ENCODE measurements around the gene PCDHGC3.
A peak's percentile ranks its signal among the peaks of the same experiment; 100 is the strongest.

The PCDHGC3 gene

DNA sequence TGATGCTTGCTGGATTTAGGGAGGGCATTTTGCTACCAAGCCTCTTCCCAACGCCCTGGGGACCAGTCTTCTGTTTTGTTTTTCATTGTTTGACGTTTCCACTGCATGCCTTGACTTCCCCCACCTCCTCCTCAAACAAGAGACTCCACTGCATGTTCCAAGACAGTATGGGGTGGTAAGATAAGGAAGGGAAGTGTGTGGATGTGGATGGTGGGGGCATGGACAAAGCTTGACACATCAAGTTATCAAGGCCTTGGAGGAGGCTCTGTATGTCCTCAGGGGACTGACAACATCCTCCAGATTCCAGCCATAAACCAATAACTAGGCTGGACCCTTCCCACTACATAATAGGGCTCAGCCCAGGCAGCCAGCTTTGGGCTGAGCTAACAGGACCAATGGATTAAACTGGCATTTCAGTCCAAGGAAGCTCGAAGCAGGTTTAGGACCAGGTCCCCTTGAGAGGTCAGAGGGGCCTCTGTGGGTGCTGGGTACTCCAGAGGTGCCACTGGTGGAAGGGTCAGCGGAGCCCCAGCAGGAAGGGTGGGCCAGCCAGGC is 36.1 kb downstream of the PCDHGC3 start:
- no peaks in the 10 kb centered on the region for H3K27me3 ChIP-seq (ENCODE audit: control insufficient read depth in 3 of 3, insufficient read depth in 3 of 3, low read depth in 1 of 3, low read length in 3 of 3)
- H3K9ac ChIP-seq (ENCODE audit: low read depth, low read length, poor library complexity) = no peak overlapping the region
- peaks cover 48 to 51% of the 10 kb centered on the region in 2 donors for H3K4me1 ChIP-seq (ENCODE audit: control insufficient read depth in 2 of 2, insufficient read depth in 1 of 2, low read depth in 1 of 2, low read length in 2 of 2)
- H3K4me3 ChIP-seq (ENCODE audit: low read length in 2 of 2) = no peak overlapping the region
- no CpG with 5 or more reads among the region's 4 CpGs for WGBS, 2 donors (ENCODE audit: extremely low coverage in 2 of 2, insufficient read length in 2 of 2, insufficient replicate concordance in 1 of 2)
- no peak overlapping the region for H3K4me2 ChIP-seq (ENCODE audit: insufficient read depth, low read length, poor library complexity, severe bottlenecking)
- H3K18ac ChIP-seq (ENCODE audit: low read length) = peak overlapping the region; percentile 55
- H2BK15ac ChIP-seq (ENCODE audit: low read length) = no peak overlapping the region
- no peak overlapping the region for H3K14ac ChIP-seq (ENCODE audit: low read length)
- DNase-seq (ENCODE audit: low spot score) = no peak
- H3K9me3 ChIP-seq (replicated peaks in 1 of 2; ENCODE audit: control insufficient read depth in 2 of 2, insufficient read depth in 1 of 2, low read depth in 1 of 2, low read length in 2 of 2) = peaks cover 0 to 2% of the 10 kb centered on the region in 2 donors
- no peak overlapping the region for H3K23ac ChIP-seq (ENCODE audit: low read depth, low read length, poor library complexity)
- H2BK5ac ChIP-seq (ENCODE audit: low read length) = no peak overlapping the region
- H3K4ac ChIP-seq (ENCODE audit: low read length) = no peak overlapping the region
- H3K27ac ChIP-seq (replicated peaks; ENCODE audit: low read length) = peak overlapping the region; percentile 19
- no peak overlapping the region for H2AFZ ChIP-seq (ENCODE audit: low read length)
- H2AK5ac ChIP-seq (ENCODE audit: low read depth, low read length) = peak overlapping the region; percentile 58
- H3K79me1 ChIP-seq (ENCODE audit: low read depth, low read length) = no peaks in the 10 kb centered on the region
- no peak overlapping the region for H4K91ac ChIP-seq (ENCODE audit: low read depth, low read length, poor library complexity)
- H3K36me3 ChIP-seq (replicated peaks in 1 of 2; ENCODE audit: control insufficient read depth in 2 of 2, insufficient read depth in 2 of 2, low read length in 2 of 2) = peaks cover 27 to 50% of the 10 kb centered on the region in 2 donors
- no peak overlapping the region for H2BK120ac ChIP-seq (ENCODE audit: low read depth, low read length)
- H2BK12ac ChIP-seq (ENCODE audit: low read length) = no peak overlapping the region
- peak overlapping the region; percentile 17 for H4K8ac ChIP-seq (ENCODE audit: low read depth, low read length)

DNA sequence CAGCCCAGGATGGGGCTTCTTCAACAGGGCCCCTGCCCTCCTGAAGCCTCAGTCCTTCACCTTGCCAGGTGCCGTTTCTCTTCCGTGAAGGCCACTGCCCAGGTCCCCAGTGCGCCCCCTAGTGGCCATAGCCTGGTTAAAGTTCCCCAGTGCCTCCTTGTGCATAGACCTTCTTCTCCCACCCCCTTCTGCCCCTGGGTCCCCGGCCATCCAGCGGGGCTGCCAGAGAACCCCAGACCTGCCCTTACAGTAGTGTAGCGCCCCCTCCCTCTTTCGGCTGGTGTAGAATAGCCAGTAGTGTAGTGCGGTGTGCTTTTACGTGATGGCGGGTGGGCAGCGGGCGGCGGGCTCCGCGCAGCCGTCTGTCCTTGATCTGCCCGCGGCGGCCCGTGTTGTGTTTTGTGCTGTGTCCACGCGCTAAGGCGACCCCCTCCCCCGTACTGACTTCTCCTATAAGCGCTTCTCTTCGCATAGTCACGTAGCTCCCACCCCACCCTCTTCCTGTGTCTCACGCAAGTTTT is 36.7 kb downstream of the PCDHGC3 start:
- H2AK5ac ChIP-seq (ENCODE audit: low read depth, low read length) = peak overlapping the region; percentile 58
- no peak overlapping the region for H2BK5ac ChIP-seq (ENCODE audit: low read length)
- H3K4ac ChIP-seq (ENCODE audit: low read length) = peak overlapping the region; percentile 47
- H2AFZ ChIP-seq (ENCODE audit: low read length) = peak overlapping the region; percentile 69
- no peak overlapping the region for H4K8ac ChIP-seq (ENCODE audit: low read depth, low read length)
- H3K23ac ChIP-seq (ENCODE audit: low read depth, low read length, poor library complexity) = no peak overlapping the region
- no CpG with 5 or more reads among the region's 28 CpGs for WGBS, 2 donors (ENCODE audit: extremely low coverage in 2 of 2, insufficient read length in 2 of 2, insufficient replicate concordance in 1 of 2)
- DNase-seq (ENCODE audit: low spot score) = peak; percentile 65
- H3K79me1 ChIP-seq (ENCODE audit: low read depth, low read length) = no peaks in the 10 kb centered on the region
- no peak overlapping the region for H2BK120ac ChIP-seq (ENCODE audit: low read depth, low read length)
- H3K4me3 ChIP-seq (ENCODE audit: low read length in 2 of 2) = no peak overlapping the region
- H3K14ac ChIP-seq (ENCODE audit: low read length) = no peak overlapping the region
- no peaks in the 10 kb centered on the region for H3K27me3 ChIP-seq (ENCODE audit: control insufficient read depth in 3 of 3, insufficient read depth in 3 of 3, low read depth in 1 of 3, low read length in 3 of 3)
- no peak overlapping the region for H4K91ac ChIP-seq (ENCODE audit: low read depth, low read length, poor library complexity)
- peaks cover 0 to 2% of the 10 kb centered on the region in 2 donors for H3K9me3 ChIP-seq (replicated peaks in 1 of 2; ENCODE audit: control insufficient read depth in 2 of 2, insufficient read depth in 1 of 2, low read depth in 1 of 2, low read length in 2 of 2)
- peaks cover 27 to 55% of the 10 kb centered on the region in 2 donors for H3K36me3 ChIP-seq (replicated peaks in 1 of 2; ENCODE audit: control insufficient read depth in 2 of 2, insufficient read depth in 2 of 2, low read length in 2 of 2)
- H2BK12ac ChIP-seq (ENCODE audit: low read length) = peak overlapping the region; percentile 63
- H2BK15ac ChIP-seq (ENCODE audit: low read length) = no peak overlapping the region
- H3K4me1 ChIP-seq (ENCODE audit: control insufficient read depth in 2 of 2, insufficient read depth in 1 of 2, low read depth in 1 of 2, low read length in 2 of 2) = peaks cover 43 to 46% of the 10 kb centered on the region in 2 donors
- peak overlapping the region; percentile 91 for H3K18ac ChIP-seq (ENCODE audit: low read length)
- peak overlapping the region; percentile 82 for H3K9ac ChIP-seq (ENCODE audit: low read depth, low read length, poor library complexity)
- H3K4me2 ChIP-seq (ENCODE audit: insufficient read depth, low read length, poor library complexity, severe bottlenecking) = peak overlapping the region; percentile 45
- peak overlapping the region; percentile 99 for H3K27ac ChIP-seq (replicated peaks; ENCODE audit: low read length)

DNA sequence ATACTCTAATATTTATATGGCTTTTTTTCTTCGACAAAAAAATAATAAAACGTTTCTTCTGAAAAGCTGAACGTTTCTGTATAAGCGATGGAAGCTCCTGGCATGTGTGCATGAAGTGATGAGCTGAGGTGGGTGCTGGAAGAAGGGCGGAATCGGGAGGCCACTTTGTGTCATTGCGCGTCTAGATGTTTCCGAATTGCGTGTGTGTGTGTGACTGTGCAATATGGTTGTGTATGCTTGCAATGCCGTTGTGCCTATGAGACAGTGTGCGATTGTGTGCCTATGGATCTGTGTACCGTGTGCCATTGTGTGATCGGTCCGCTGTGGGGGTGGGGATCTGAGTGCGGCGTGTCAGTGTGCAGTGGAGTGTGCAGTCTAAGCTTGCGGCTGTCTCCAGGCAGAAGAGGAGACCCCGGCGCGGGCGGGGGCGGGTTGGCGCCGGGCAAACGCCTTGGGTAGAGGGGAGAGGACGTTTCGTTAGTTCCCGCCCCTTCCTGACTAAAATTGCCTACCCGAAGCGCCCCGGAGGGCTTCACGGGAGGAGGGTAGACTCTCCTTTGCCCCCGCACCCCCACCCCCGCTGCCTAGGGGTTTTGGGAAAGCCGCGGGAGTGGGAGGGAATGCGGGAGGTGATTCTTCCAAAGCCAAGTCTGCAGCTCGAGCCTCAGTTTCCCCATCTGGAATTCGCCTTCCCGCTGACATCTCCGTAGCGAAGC is 37.3 kb downstream of the PCDHGC3 start:
- WGBS, 2 donors (ENCODE audit: extremely low coverage in 2 of 2, insufficient read length in 2 of 2, insufficient replicate concordance in 1 of 2) = no CpG with 5 or more reads among the region's 43 CpGs
- Histone ChIP-seq H2BK120ac (ENCODE audit: low read depth, low read length) (peak overlapping the region; percentile 51), H3K9ac (ENCODE audit: low read depth, low read length, poor library complexity) (peak overlapping the region; percentile 89), H2BK5ac (ENCODE audit: low read length) (peak overlapping the region; percentile 79), H3K4me3 (ENCODE audit: low read length in 2 of 2) (peak overlapping the region; percentile 46 to 74), H3K4ac (ENCODE audit: low read length) (peak overlapping the region; percentile 69), H3K23ac (ENCODE audit: low read depth, low read length, poor library complexity) (no peak overlapping the region), H3K4me1 (ENCODE audit: control insufficient read depth in 2 of 2, insufficient read depth in 1 of 2, low read depth in 1 of 2, low read length in 2 of 2) (peaks cover 37 to 42% of the 10 kb centered on the region in 2 donors), H2AFZ (ENCODE audit: low read length) (peak overlapping the region; percentile 69), H3K9me3 (replicated peaks in 1 of 2; ENCODE audit: control insufficient read depth in 2 of 2, insufficient read depth in 1 of 2, low read depth in 1 of 2, low read length in 2 of 2) (peaks cover 0 to 2% of the 10 kb centered on the region in 2 donors), H3K18ac (ENCODE audit: low read length) (peak overlapping the region; percentile 96), H2BK15ac (ENCODE audit: low read length) (no peak overlapping the region), H3K79me1 (ENCODE audit: low read depth, low read length) (no peaks in the 10 kb centered on the region), H4K8ac (ENCODE audit: low read depth, low read length) (no peak overlapping the region), H4K91ac (ENCODE audit: low read depth, low read length, poor library complexity) (peak overlapping the region; percentile 48), H3K27me3 (ENCODE audit: control insufficient read depth in 3 of 3, insufficient read depth in 3 of 3, low read depth in 1 of 3, low read length in 3 of 3) (no peaks in the 10 kb centered on the region), H2BK12ac (ENCODE audit: low read length) (peak overlapping the region; percentile 91), H3K36me3 (replicated peaks in 1 of 2; ENCODE audit: control insufficient read depth in 2 of 2, insufficient read depth in 2 of 2, low read length in 2 of 2) (peaks cover 29 to 61% of the 10 kb centered on the region in 2 donors), H3K14ac (ENCODE audit: low read length) (no peak overlapping the region), H2AK5ac (ENCODE audit: low read depth, low read length) (peak overlapping the region; percentile 78), H3K27ac (replicated peaks; ENCODE audit: low read length) (peak overlapping the region; percentile 99), H3K4me2 (ENCODE audit: insufficient read depth, low read length, poor library complexity, severe bottlenecking) (peak overlapping the region; percentile 87)
- DNase-seq (ENCODE audit: low spot score) = peak; percentile 70

All from neuronal stem cell (in vitro differentiated cells).